IMR-90 (cell line): ENCODE data around the gene WNK1. TPM values are rescaled to one million over a fixed set of nuclear protein-coding genes. Genes with fewer than 3 reads are reported as not detected.

ENCODE experiments used
- ATAC-seq: fragments of 200-7000 bp; cut with Tn5 transposase; 2 replicates; pipeline ENCODE4 v1.9.1; 2020; ENCODE audit warnings: low read depth, mild to moderate bottlenecking, moderate library complexity
- BruUV-seq: library from RNA; stranded (reverse); fragments of 400-500 nt; replicated peaks from 2 replicates; lab custom pipeline; 2021; lab: Mats Ljungman, UMichigan
- CTCF ChIA-PET: fragments of 300-600 bp; formaldehyde crosslinking; extraction: SDS; loops from one replicate; lab custom pipeline; 2021; ENCODE audit warnings: antibody characterized with exemption; lab: Yijun Ruan, JAX
- POLR2A ChIA-PET: fragments of 300-600 bp; sonication (Branson Sonifier 250); formaldehyde crosslinking; loops from one replicate; lab custom pipeline; 2022; ENCODE audit warnings: antibody characterized with exemption; ENCODE audit not compliant: unreplicated experiment; lab: Charles Lee
- DNase-seq: peaks from one replicate; pipeline ENCODE4 v3.0.0; 2013
- H2AFZ ChIP-seq: replicated peaks from 2 replicates; pipeline ENCODE3; 2013; ENCODE audit warnings: low read length, mild to moderate bottlenecking; ENCODE audit not compliant: poor library complexity
- H2AK5ac ChIP-seq: 2 replicates; pipeline ENCODE4 v1.6.1; 2013; ENCODE audit warnings: low read depth, low read length, inconsistent platforms
- H2AK9ac ChIP-seq: replicated peaks from 2 replicates; pipeline ENCODE3; 2013; ENCODE audit warnings: mild to moderate bottlenecking, low read depth, low read length, moderate library complexity; ENCODE audit not compliant: poor library complexity
- H2BK120ac ChIP-seq: 2 replicates; pipeline ENCODE4 v1.6.1; 2013; ENCODE audit warnings: low read depth, low read length, inconsistent platforms
- H2BK15ac ChIP-seq: 3 replicates; pipeline ENCODE4 v1.6.1; 2013; ENCODE audit warnings: low read depth, low read length, inconsistent platforms
- H2BK20ac ChIP-seq: 2 replicates; pipeline ENCODE4 v1.6.1; 2013; ENCODE audit warnings: low read depth, mild to moderate bottlenecking, inconsistent platforms, low read length, moderate library complexity
- H2BK5ac ChIP-seq: 2 replicates; pipeline ENCODE4 v1.6.1; 2013; ENCODE audit warnings: mild to moderate bottlenecking, low read depth, low read length, inconsistent platforms; ENCODE audit not compliant: poor library complexity, severe bottlenecking
- H3K14ac ChIP-seq: replicated peaks from 2 replicates; pipeline ENCODE4 v1.6.1; 2013; ENCODE audit warnings: low read depth, low read length, inconsistent platforms
- H3K18ac ChIP-seq: 2 replicates; pipeline ENCODE4 v1.6.1; 2013; ENCODE audit warnings: low read depth, low read length, control low read depth
- H3K23ac ChIP-seq: 2 replicates; pipeline ENCODE4 v1.6.1; 2013; ENCODE audit warnings: low read depth, low read length, inconsistent platforms
- H3K27ac ChIP-seq: 2 replicates; pipeline ENCODE4 v1.5.1; 2013; ENCODE audit warnings: mild to moderate bottlenecking, control low read depth, low read length; ENCODE audit not compliant: insufficient read depth
- H3K27me3 ChIP-seq: 2 replicates; pipeline ENCODE4 v1.6.1; 2013; ENCODE audit warnings: low read length; ENCODE audit not compliant: control insufficient read depth, insufficient read depth
- H3K36me3 ChIP-seq: 2 replicates; pipeline ENCODE4 v1.6.1; 2013; ENCODE audit warnings: low read length, mixed read lengths; ENCODE audit not compliant: control insufficient read depth, insufficient read depth
- H3K4ac ChIP-seq: 2 replicates; pipeline ENCODE4 v1.6.1; 2013; ENCODE audit warnings: low read depth, low read length, inconsistent platforms
- H3K4me1 ChIP-seq: 2 replicates; pipeline ENCODE4 v1.6.1; 2013; ENCODE audit warnings: low read length, mixed read lengths; ENCODE audit not compliant: control insufficient read depth, insufficient read depth
- H3K4me2 ChIP-seq: 2 replicates; pipeline ENCODE4 v1.6.1; 2013; ENCODE audit warnings: low read depth, mild to moderate bottlenecking, control low read depth, low read length, moderate library complexity
- H3K4me3 ChIP-seq: 2 replicates; pipeline ENCODE4 v1.5.1; 2013; ENCODE audit warnings: low read depth, mild to moderate bottlenecking, control low read depth, low read length, moderate library complexity; ENCODE audit not compliant: insufficient read depth
- H3K56ac ChIP-seq: 2 replicates; pipeline ENCODE4 v1.6.1; 2013; ENCODE audit warnings: low read length, inconsistent platforms; ENCODE audit not compliant: insufficient read depth; ENCODE audit errors: extremely low read depth
- H3K79me1 ChIP-seq, 2 experiments: 2 replicates each; pipeline ENCODE4 v1.6.1; 2013; ENCODE audit warnings: low read length in 2 of 2, inconsistent platforms in 1 of 2, low read depth in 1 of 2
- H3K9ac ChIP-seq: 2 replicates; pipeline ENCODE4 v1.6.1; 2013; ENCODE audit warnings: low read depth, low read length, control low read depth
- H3K9me1 ChIP-seq: 2 replicates; pipeline ENCODE4 v1.6.1; 2013; ENCODE audit warnings: low read length, inconsistent platforms; ENCODE audit not compliant: insufficient read depth
- H3K9me3 ChIP-seq: 2 replicates; pipeline ENCODE4 v1.6.1; 2013; ENCODE audit warnings: low read length; ENCODE audit not compliant: control insufficient read depth, insufficient read depth
- H4K20me1 ChIP-seq: 2 replicates; pipeline ENCODE4 v1.6.1; 2013; ENCODE audit warnings: low read length, inconsistent platforms; ENCODE audit not compliant: insufficient read depth
- H4K5ac ChIP-seq: 2 replicates; pipeline ENCODE4 v1.6.1; 2013; ENCODE audit warnings: mild to moderate bottlenecking, low read depth, low read length, control low read depth
- H4K8ac ChIP-seq, 2 experiments: 2 replicates each; pipeline ENCODE4 v1.6.1; 2013; ENCODE audit warnings: low read depth in 2 of 2, low read length in 2 of 2, control low read depth in 1 of 2, inconsistent platforms in 1 of 2
- H4K91ac ChIP-seq: 2 replicates; pipeline ENCODE4 v1.6.1; 2013; ENCODE audit warnings: low read depth, low read length, inconsistent platforms; ENCODE audit not compliant: insufficient read depth
- CHD1 ChIP-seq: IDR thresholded peaks from 2 replicates; pipeline ENCODE4 v1.6.1; 2012; ENCODE audit warnings: low read depth, low read length, improper control_type of control experiment
- MAZ ChIP-seq: IDR thresholded peaks from 2 replicates; pipeline ENCODE4 v1.6.1; 2012; ENCODE audit warnings: low read depth, mild to moderate bottlenecking, low read length, improper control_type of control experiment, moderate library complexity, borderline replicate concordance
- NFE2L2 ChIP-seq: fragments of 150-350 bp; IDR thresholded peaks from 2 replicates; pipeline ENCODE4 v1.6.1; 2016; ENCODE audit warnings: low read depth, mild to moderate bottlenecking, low read length
- SMC3 ChIP-seq: fragments of 150-350 bp; IDR thresholded peaks from 2 replicates; pipeline ENCODE4 v1.6.1; 2016; ENCODE audit warnings: low read depth, mild to moderate bottlenecking, antibody characterized with exemption, low read length, moderate library complexity
- WGBS, 2 experiments: methylation state at CpG; one replicate each; pipeline versions ENCODE4 v1.1.5 to v1.1.7; 2013; ENCODE audit warnings: missing lambda C conversion rate in 2 of 2; ENCODE audit not compliant: insufficient read length in 1 of 2; ENCODE audit errors: extremely low coverage in 2 of 2; 5-methylcytosine and 5-hydroxymethylcytosine counted together
- dilution Hi-C: fragments of 300-500 bp; cut with HindIII; formaldehyde crosslinking; loops from one replicate; pipeline ENCODE4 v1.14.3; 2018; ENCODE audit warnings: low sequenced_read_pairs; ENCODE audit not compliant: unreplicated experiment
- in situ Hi-C: fragments of 300-500 bp; cut with MboI; formaldehyde crosslinking; loops from 3 replicates; pipeline ENCODE4 v1.14.3; 2019; ENCODE audit warnings: low sequenced_read_pairs, inconsistent platforms, mixed read lengths
- intact Hi-C: fragments of 100-400 bp; cut with micrococcal nuclease; formaldehyde crosslinking; loops from 2 replicates; pipeline ENCODE4 v1.10.0; 2022
- polyA plus RNA-seq, 3 experiments: library from polyadenylated mRNA; depleted of rRNA; stranded (reverse); fragments of >200 nt; gene quantifications; 2 replicates each; pipeline ENCODE4 v1.2.3, GENCODE V29; 2012; ENCODE audit warnings: low replicate concordance in 1 of 3
- total RNA-seq: library from RNA; depleted of rRNA; stranded (reverse); fragments of >200 nt; gene quantifications from 2 replicates; pipeline ENCODE4 v1.2.3, GENCODE V29; 2012
- TF ChIP-seq, protein P1 (sequence below): fragments of 150-350 bp; IDR thresholded peaks from 2 replicates; pipeline ENCODE4 v1.6.1; 2016; ENCODE audit warnings: low read depth, mild to moderate bottlenecking, low read length, moderate library complexity, borderline replicate concordance

WNK1 gene
- total and polyA plus RNA-seq, 2 of the 4 experiments (the other 2 are of a cell fraction) = 36.9 to 42.8 TPM

- intact Hi-C loops = loop anchor here (10.0 kb wide), 1 partner anchor 151 kb away; no protein-coding TSS in a partner anchor
- Histone ChIP-seq H3K56ac (no peak overlapping the region), H3K14ac (no peak overlapping the region), H2AK5ac (no peak overlapping the region; the same call in 1 of the 2 replicates), H3K18ac (no peak overlapping the region), H3K4ac (no peak overlapping the region), H2AFZ (no peak overlapping the region), H4K5ac (no peak overlapping the region), H3K79me1 (peaks cover 17 to 60% of the 10 kb centered on the region in 2 experiments), H3K27ac (no peak overlapping the region), H3K36me3 (peaks cover 3% of the 10 kb centered on the region; the same call in 1 of the 2 replicates), H2BK120ac (no peak overlapping the region), H3K4me3 (no peak overlapping the region), H2BK5ac (no peak overlapping the region), H3K9me3 (no peaks in the 10 kb centered on the region), H3K4me1 (peaks cover 4% of the 10 kb centered on the region), H4K8ac (no peak overlapping the region), H4K20me1 (0 out of 2 replicates have a peak, but pooled peaks cover 4% of the 10 kb centered on the region), H2BK20ac (no peak overlapping the region), H3K23ac (no peak overlapping the region), H2AK9ac (peak overlapping the region; percentile 55), H3K4me2 (no peak overlapping the region), H3K27me3 (no peaks in the 10 kb centered on the region), H3K9me1 (peaks cover 3% of the 10 kb centered on the region; the same call in 1 of the 2 replicates), H3K9ac (no peak overlapping the region), H4K91ac (no peak overlapping the region), H2BK15ac (no peak overlapping the region)
- CTCF ChIA-PET = no interaction called here
- dilution Hi-C loops = no loop called here
- TF ChIP-seq, protein P1, sequence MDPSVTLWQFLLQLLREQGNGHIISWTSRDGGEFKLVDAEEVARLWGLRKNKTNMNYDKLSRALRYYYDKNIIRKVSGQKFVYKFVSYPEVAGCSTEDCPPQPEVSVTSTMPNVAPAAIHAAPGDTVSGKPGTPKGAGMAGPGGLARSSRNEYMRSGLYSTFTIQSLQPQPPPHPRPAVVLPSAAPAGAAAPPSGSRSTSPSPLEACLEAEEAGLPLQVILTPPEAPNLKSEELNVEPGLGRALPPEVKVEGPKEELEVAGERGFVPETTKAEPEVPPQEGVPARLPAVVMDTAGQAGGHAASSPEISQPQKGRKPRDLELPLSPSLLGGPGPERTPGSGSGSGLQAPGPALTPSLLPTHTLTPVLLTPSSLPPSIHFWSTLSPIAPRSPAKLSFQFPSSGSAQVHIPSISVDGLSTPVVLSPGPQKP = no peak
- TF ChIP-seq MAZ (no peak), NFE2L2 (no peak), SMC3 (no peak), CHD1 (no peak)
- POLR2A ChIA-PET = no interaction called here
- DNase-seq (no peak), ATAC-seq (no peak)
- no TSS peak for BruUV-seq
- WGBS, 2 experiments = 100% methylated on average over 1 of the region's 7 CpGs; no CpG with 5 or more reads in 1 of the 2 experiments
- in situ Hi-C loops = no loop called here
Observed at GRCh38 chr12:944211-944610, 191.8 kb downstream of the WNK1 start.
